Hepatocyte (in vitro differentiated cells): ENCODE results near the gene MAD2L2. TPM values are rescaled to one million over a fixed set of nuclear protein-coding genes. Genes with fewer than 3 reads are reported as not detected.

Source experiments
- DNase-seq: peaks from one replicate; pipeline ENCODE4 v3.0.0-alpha.2; 2016; ENCODE audit warnings: low spot score
- H2AFZ ChIP-seq: fragments of 200-600 bp; sonication (generic); 2 replicates; pipeline ENCODE4 v1.6.0; 2016; ENCODE audit warnings: antibody characterized with exemption, mild to moderate bottlenecking
- H3K27ac ChIP-seq: fragments of 200-600 bp; sonication (generic); 2 replicates; pipeline ENCODE4 v1.5.1; 2016; ENCODE audit warnings: mild to moderate bottlenecking
- H3K27me3 ChIP-seq: fragments of 200-600 bp; sonication (generic); 2 replicates; pipeline ENCODE4 v1.6.1; 2016
- H3K36me3 ChIP-seq: fragments of 200-600 bp; sonication (generic); replicated peaks from 2 replicates; pipeline ENCODE4 v1.5.1; 2016; ENCODE audit warnings: low read depth; ENCODE audit not compliant: insufficient read depth
- H3K4me1 ChIP-seq: fragments of 200-600 bp; sonication (generic); 2 replicates; pipeline ENCODE4 v1.5.1; 2016; ENCODE audit warnings: mild to moderate bottlenecking, moderate library complexity; ENCODE audit not compliant: insufficient read depth
- H3K4me2 ChIP-seq: fragments of 200-600 bp; sonication (generic); 2 replicates; pipeline ENCODE4 v1.6.0; 2016
- H3K4me3 ChIP-seq: fragments of 200-600 bp; sonication (generic); 2 replicates; pipeline ENCODE4 v1.5.1; 2016; ENCODE audit warnings: mild to moderate bottlenecking
- H3K79me2 ChIP-seq: fragments of 200-600 bp; sonication (generic); 2 replicates; pipeline ENCODE4 v1.6.0; 2017; ENCODE audit warnings: mild to moderate bottlenecking
- H3K9me2 ChIP-seq: fragments of 200-600 bp; sonication (generic); replicated peaks from 2 replicates; pipeline ENCODE4 v1.6.0; 2017; ENCODE audit warnings: mild to moderate bottlenecking; ENCODE audit not compliant: insufficient read depth
- H3K9me3 ChIP-seq: fragments of 200-600 bp; sonication (generic); 2 replicates; pipeline ENCODE4 v1.5.1; 2016; ENCODE audit warnings: low read depth, mild to moderate bottlenecking
- H4K20me1 ChIP-seq: fragments of 200-600 bp; sonication (generic); 2 replicates; pipeline ENCODE4 v1.6.0; 2016; ENCODE audit warnings: mild to moderate bottlenecking; ENCODE audit not compliant: insufficient read depth, poor library complexity, severe bottlenecking
- EZH2 ChIP-seq: fragments of 200-600 bp; sonication (generic); IDR thresholded peaks from 2 replicates; pipeline ENCODE4 v1.6.1; 2016; ENCODE audit warnings: antibody characterized with exemption, mild to moderate bottlenecking, borderline replicate concordance
- EZH2phosphoT487 ChIP-seq: fragments of 200-600 bp; sonication (generic); IDR thresholded peaks from one replicate; pipeline ENCODE4 v1.6.1; 2018; ENCODE audit warnings: antibody characterized with exemption, mild to moderate bottlenecking, low read depth, moderate library complexity; ENCODE audit not compliant: unreplicated experiment, severe bottlenecking
- WGBS: methylation state at CpG from one replicate; pipeline ENCODE4 v1.1.6; 2016; ENCODE audit warnings: low lambda C conversion rate; ENCODE audit errors: missing lambda C conversion rate; 5-methylcytosine and 5-hydroxymethylcytosine counted together
- polyA plus RNA-seq: library from polyadenylated mRNA; unstranded; fragments of >200 nt; fragmentation: Nextera tagmentation; extraction: Ambion mirVana; gene quantifications from 2 replicates; pipeline ENCODE4 v1.2.1, GENCODE V29; 2016
- total RNA-seq: library from RNA; depleted of rRNA; stranded (reverse); fragments of >200 nt; gene quantifications from 2 replicates; pipeline ENCODE4 v1.2.3, GENCODE V29; 2014
- TF ChIP-seq, protein P1 (sequence below): fragments of 200-600 bp; sonication (generic); IDR thresholded peaks from 2 replicates; pipeline ENCODE4 v1.5.1; 2016; ENCODE audit warnings: antibody characterized with exemption, mild to moderate bottlenecking; ENCODE audit not compliant: poor library complexity

MAD2L2 gene
- total and polyA plus RNA-seq, 2 experiments from 2014 or later, result 40.6 to 63.2 TPM

DNA sequence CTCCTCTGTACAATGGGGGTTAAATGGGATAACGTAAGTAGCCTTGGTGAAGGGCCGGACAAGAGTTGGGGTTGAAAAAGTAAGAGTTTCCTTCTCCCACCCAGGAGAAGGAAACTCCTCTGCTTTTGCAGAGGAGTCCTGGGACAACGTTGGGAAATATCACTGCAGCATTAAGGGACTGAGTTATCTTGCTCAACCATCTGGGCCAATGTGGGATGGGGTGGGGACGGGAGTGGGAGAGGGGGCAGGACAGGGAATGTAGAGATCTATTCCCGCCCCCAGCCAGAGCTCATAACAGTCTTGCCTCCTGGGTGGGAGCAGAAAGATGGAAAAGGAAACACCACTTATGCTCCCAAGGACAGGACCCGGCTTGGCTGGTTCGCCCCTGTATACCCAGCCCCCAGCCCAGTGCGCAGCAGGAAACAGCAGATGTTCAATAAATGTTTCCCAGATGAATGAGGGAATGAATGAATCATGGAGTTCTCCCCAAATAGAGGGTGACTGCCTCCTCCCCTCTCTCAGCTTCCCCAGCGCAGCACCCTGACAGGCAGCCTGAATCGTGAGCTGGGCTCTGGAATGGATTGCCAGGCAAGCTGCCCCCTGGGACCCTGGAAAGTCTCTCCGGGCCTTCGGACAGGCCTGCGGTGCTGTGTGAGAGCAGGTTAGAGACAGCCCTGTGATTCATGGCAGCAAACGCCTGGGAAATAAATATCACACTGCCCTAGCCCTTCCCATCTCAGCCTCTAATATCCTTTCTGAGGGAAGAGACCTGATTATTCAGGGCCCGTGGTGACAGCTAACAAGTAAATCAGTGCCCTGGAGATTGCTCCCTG is 51.5 kb downstream of the MAD2L2 start:
- no peaks in the 10 kb centered on the region for H3K36me3 ChIP-seq
- 78% methylated on average over 15 of the region's 15 CpGs for WGBS

DNA sequence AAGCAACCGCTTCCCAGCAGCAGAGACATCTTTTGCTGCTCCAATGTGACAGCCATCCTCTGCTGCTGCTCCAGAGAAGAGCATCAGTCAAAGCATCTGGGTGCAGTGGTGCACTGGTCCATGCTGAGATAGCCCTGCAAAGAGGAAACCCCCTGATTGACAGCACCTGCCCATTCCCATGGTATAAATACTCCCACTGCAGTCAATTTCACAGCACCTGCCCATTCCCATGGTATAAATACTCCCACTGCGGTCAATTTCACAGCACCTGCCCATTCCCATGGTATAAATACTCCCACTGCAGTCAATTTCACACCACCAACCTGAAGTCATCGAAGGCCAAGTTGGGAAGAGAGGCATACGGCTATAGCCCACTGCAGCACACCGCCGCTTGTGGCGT is 52.2 kb downstream of the MAD2L2 start:
- no peaks in the 10 kb centered on the region for H3K27me3 ChIP-seq
- no peak overlapping the region for H3K27ac ChIP-seq
- no peak overlapping the region for H2AFZ ChIP-seq
- no peaks in the 10 kb centered on the region for H3K79me2 ChIP-seq
- H3K4me2 ChIP-seq, result no peak overlapping the region
- WGBS, result 86% methylated on average over 7 of the region's 7 CpGs
- no peak overlapping the region for H3K4me3 ChIP-seq
- no peaks in the 10 kb centered on the region for H4K20me1 ChIP-seq
- DNase-seq, result no peak
- H3K9me3 ChIP-seq, result no peaks in the 10 kb centered on the region
- no peaks in the 10 kb centered on the region for H3K36me3 ChIP-seq
- TF ChIP-seq EZH2 (no peak), EZH2phosphoT487 (no peak)
- TF ChIP-seq, protein P1, sequence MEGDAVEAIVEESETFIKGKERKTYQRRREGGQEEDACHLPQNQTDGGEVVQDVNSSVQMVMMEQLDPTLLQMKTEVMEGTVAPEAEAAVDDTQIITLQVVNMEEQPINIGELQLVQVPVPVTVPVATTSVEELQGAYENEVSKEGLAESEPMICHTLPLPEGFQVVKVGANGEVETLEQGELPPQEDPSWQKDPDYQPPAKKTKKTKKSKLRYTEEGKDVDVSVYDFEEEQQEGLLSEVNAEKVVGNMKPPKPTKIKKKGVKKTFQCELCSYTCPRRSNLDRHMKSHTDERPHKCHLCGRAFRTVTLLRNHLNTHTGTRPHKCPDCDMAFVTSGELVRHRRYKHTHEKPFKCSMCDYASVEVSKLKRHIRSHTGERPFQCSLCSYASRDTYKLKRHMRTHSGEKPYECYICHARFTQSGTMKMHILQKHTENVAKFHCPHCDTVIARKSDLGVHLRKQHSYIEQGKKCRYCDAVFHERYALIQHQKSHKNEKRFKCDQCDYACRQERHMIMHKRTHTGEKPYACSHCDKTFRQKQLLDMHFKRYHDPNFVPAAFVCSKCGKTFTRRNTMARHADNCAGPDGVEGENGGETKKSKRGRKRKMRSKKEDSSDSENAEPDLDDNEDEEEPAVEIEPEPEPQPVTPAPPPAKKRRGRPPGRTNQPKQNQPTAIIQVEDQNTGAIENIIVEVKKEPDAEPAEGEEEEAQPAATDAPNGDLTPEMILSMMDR, result no peak
- no peaks in the 10 kb centered on the region for H3K4me1 ChIP-seq
- no peaks in the 10 kb centered on the region for H3K9me2 ChIP-seq

More for the DNA sequence above, 51.5 kb downstream of the MAD2L2 start:
- H3K4me1 ChIP-seq, result no peaks in the 10 kb centered on the region
- H3K27me3 ChIP-seq, result no peaks in the 10 kb centered on the region
- H4K20me1 ChIP-seq, result no peaks in the 10 kb centered on the region
- no peaks in the 10 kb centered on the region for H3K9me2 ChIP-seq
- no peak overlapping the region for H3K27ac ChIP-seq
- H3K4me2 ChIP-seq, result no peak overlapping the region
- no peaks in the 10 kb centered on the region for H3K9me3 ChIP-seq
- H3K4me3 ChIP-seq, result no peak overlapping the region
- no peak overlapping the region for H2AFZ ChIP-seq
- TF ChIP-seq EZH2 (no peak), EZH2phosphoT487 (no peak)
- TF ChIP-seq, protein P1, result no peak
- DNase-seq, result no peak
- H3K79me2 ChIP-seq, result no peaks in the 10 kb centered on the region

DNA sequence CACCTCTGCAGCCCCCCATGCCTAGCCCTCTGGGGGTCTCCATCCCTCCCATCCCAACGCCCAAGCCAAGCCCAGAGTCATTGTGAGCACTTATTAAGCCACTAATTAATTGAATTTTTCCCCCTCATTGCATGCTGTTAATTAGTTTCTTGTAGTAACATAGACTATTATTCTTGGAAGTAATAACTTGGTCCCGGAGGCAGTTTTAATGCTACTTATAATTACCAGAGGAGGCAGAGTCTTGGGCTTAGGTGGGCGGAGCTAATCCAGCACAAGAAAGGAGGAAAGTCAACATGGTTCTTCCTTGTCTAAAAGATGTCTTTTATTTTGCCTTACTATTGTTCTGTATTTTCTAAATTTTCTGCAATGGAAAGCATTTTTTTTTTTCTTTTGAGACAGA is 54.4 kb downstream of the MAD2L2 start:
- Histone ChIP-seq H4K20me1 (no peaks in the 10 kb centered on the region), H3K79me2 (no peaks in the 10 kb centered on the region), H3K4me1 (no peaks in the 10 kb centered on the region), H3K27ac (no peak overlapping the region), H2AFZ (no peak overlapping the region), H3K4me2 (no peak overlapping the region), H3K36me3 (no peaks in the 10 kb centered on the region), H3K27me3 (no peaks in the 10 kb centered on the region), H3K9me2 (no peaks in the 10 kb centered on the region), H3K9me3 (no peaks in the 10 kb centered on the region), H3K4me3 (no peak overlapping the region)
- 83% methylated on average over 3 of the region's 3 CpGs for WGBS
- no peak for DNase-seq
- TF ChIP-seq EZH2 (no peak), EZH2phosphoT487 (no peak)
- TF ChIP-seq, protein P1, result no peak

Other genes with a start within 250 kb of the MAD2L2 start
- 0.08 and 0.10 TPM in 2 replicates for gene DISP3, start 202.0 kb downstream of the MAD2L2 start, total RNA-seq
- gene DISP3, start 202.0 kb downstream of the MAD2L2 start, polyA plus RNA-seq, result 0.34 TPM in 1 of 2 replicates, not detected in the other
- 122 and 134 TPM in 2 replicates for gene FBXO2, start 26.7 kb downstream of the MAD2L2 start, total RNA-seq
- 339 and 349 TPM in 2 replicates for gene FBXO2, start 26.7 kb downstream of the MAD2L2 start, polyA plus RNA-seq
- gene FBXO44, start 26.3 kb downstream of the MAD2L2 start, total RNA-seq, result 15.9 and 24.8 TPM in 2 replicates
- 37.9 and 41.2 TPM in 2 replicates for gene FBXO44, start 26.3 kb downstream of the MAD2L2 start, polyA plus RNA-seq
- 19.4 and 21.5 TPM in 2 replicates for gene FBXO6, start 16.9 kb downstream of the MAD2L2 start, total RNA-seq
- 28.9 and 30.0 TPM in 2 replicates for gene FBXO6, start 16.9 kb downstream of the MAD2L2 start, polyA plus RNA-seq
- gene DRAXIN, start 10.6 kb upstream of the MAD2L2 start, total RNA-seq, result 0.16 and 0.60 TPM in 2 replicates
- 0.28 TPM in 1 of 2 replicates, not detected in the other for gene DRAXIN, start 10.6 kb upstream of the MAD2L2 start, polyA plus RNA-seq
- gene AGTRAP, start 55.0 kb upstream of the MAD2L2 start, total RNA-seq, result 30.5 and 34.2 TPM in 2 replicates
- 71.9 and 77.5 TPM in 2 replicates for gene AGTRAP, start 55.0 kb upstream of the MAD2L2 start, polyA plus RNA-seq
- not detected in 2 replicates for gene C1orf167, start 81.0 kb upstream of the MAD2L2 start, total RNA-seq
- gene C1orf167, start 81.0 kb upstream of the MAD2L2 start, polyA plus RNA-seq, result 0.37 TPM in 1 of 2 replicates, not detected in the other
- gene MTHFR, start 124.8 kb upstream of the MAD2L2 start, total RNA-seq, result 29.3 and 31.0 TPM in 2 replicates
- gene MTHFR, start 124.8 kb upstream of the MAD2L2 start, polyA plus RNA-seq, result 17.6 and 25.7 TPM in 2 replicates
- 14.1 and 15.3 TPM in 2 replicates for gene CLCN6, start 125.0 kb upstream of the MAD2L2 start, total RNA-seq
- 23.6 and 34.2 TPM in 2 replicates for gene CLCN6, start 125.0 kb upstream of the MAD2L2 start, polyA plus RNA-seq
- not detected in 2 replicates for gene NPPA, start 166.6 kb upstream of the MAD2L2 start, total RNA-seq
- 0.22 and 1.1 TPM in 2 replicates for gene NPPA, start 166.6 kb upstream of the MAD2L2 start, polyA plus RNA-seq
- gene NPPB, start 177.8 kb upstream of the MAD2L2 start, total RNA-seq, result 1.6 and 3.9 TPM in 2 replicates
- 4.3 and 6.7 TPM in 2 replicates for gene NPPB, start 177.8 kb upstream of the MAD2L2 start, polyA plus RNA-seq
- 63.6 and 73.1 TPM in 2 replicates for gene KIAA2013, start 245.3 kb upstream of the MAD2L2 start, total RNA-seq
- 85.1 and 85.5 TPM in 2 replicates for gene KIAA2013, start 245.3 kb upstream of the MAD2L2 start, polyA plus RNA-seq